Neural cell (in vitro differentiated cells): ENCODE data around the gene PPY.

Source experiments
- EZH2 ChIP-seq: fragments of 200-600, 300-800 bp; shearing (Covaris generic), sonication (generic); IDR thresholded peaks from 2 replicates; pipeline ENCODE4 v1.6.1; 2014; ENCODE audit warnings: antibody characterized with exemption, low read length, borderline replicate concordance, mild to moderate bottlenecking; ENCODE audit not compliant: insufficient read depth, poor library complexity, severe bottlenecking
- POLR2AphosphoS5 ChIP-seq: IDR thresholded peaks from 2 replicates; pipeline ENCODE4 v1.6.1; 2012
- RAD21 ChIP-seq: fragments of 450-650 bp; conservative IDR thresholded peaks from 2 replicates; pipeline ENCODE4 v1.6.1; 2014; ENCODE audit warnings: antibody characterized with exemption, mild to moderate bottlenecking, moderate library complexity
- REST ChIP-seq: IDR thresholded peaks from 2 replicates; pipeline ENCODE4 v1.6.1; 2012; ENCODE audit warnings: borderline replicate concordance
- SMC3 ChIP-seq: fragments of 450-650 bp; conservative IDR thresholded peaks from 2 replicates; pipeline ENCODE4 v1.6.1; 2014; ENCODE audit warnings: antibody characterized with exemption, mild to moderate bottlenecking, moderate library complexity; ENCODE audit not compliant: poor library complexity
- TF ChIP-seq, protein P1 (sequence below): fragments of 450-650 bp; IDR thresholded peaks from 2 replicates; pipeline ENCODE4 v1.5.1; 2014; ENCODE audit warnings: antibody characterized with exemption, mild to moderate bottlenecking, moderate library complexity; ENCODE audit not compliant: poor library complexity, severe bottlenecking

DNA sequence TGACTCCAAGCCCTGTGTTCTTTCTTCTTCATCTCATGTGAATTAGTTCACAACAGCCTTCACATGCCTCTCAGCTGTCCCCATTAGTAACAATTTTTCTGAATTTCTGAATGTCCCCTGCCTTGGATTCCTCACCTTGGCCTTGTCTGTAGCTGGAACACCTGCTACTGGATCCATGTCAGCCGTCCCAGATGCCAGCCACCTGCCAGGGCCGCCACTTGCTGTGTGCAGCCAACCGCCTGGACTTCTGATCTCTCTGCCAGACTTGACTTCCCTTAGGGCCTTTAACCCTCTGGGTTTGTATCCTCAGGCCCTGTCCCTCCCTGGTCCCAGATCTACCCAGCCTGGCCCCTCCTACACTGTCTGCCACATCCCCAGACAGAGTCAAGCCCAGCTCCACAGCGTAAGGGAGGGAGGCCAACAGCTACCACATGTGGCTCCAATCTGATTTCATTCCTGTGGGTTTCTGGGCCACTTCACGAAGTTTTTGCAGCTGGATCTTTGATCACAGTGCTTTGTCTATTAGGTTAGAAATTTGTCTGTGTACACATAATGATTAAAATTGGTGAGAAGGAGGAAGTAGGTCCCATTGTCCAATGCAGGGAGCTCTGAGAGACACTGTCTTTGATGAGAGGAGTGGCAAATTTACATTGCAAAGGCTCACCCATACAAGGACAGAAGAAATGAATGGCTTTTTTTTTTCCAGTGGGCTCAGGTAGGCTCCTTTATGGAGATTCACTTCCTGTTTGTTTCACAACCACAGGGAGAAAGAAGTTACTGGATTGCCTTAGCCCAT lies 50.2 kb downstream of the PPY start:
- TF ChIP-seq, protein P1, sequence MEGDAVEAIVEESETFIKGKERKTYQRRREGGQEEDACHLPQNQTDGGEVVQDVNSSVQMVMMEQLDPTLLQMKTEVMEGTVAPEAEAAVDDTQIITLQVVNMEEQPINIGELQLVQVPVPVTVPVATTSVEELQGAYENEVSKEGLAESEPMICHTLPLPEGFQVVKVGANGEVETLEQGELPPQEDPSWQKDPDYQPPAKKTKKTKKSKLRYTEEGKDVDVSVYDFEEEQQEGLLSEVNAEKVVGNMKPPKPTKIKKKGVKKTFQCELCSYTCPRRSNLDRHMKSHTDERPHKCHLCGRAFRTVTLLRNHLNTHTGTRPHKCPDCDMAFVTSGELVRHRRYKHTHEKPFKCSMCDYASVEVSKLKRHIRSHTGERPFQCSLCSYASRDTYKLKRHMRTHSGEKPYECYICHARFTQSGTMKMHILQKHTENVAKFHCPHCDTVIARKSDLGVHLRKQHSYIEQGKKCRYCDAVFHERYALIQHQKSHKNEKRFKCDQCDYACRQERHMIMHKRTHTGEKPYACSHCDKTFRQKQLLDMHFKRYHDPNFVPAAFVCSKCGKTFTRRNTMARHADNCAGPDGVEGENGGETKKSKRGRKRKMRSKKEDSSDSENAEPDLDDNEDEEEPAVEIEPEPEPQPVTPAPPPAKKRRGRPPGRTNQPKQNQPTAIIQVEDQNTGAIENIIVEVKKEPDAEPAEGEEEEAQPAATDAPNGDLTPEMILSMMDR = no peak
- TF ChIP-seq POLR2AphosphoS5 = no peak
- no peak for TF ChIP-seq EZH2
- TF ChIP-seq SMC3 = no peak
- no peak for TF ChIP-seq REST
- no peak for TF ChIP-seq RAD21
